CD8-positive, alpha-beta memory T cell (primary cell): ENCODE results near the gene TNFRSF25. TPM values are rescaled to one million over a fixed set of nuclear protein-coding genes. Genes with fewer than 3 reads are reported as not detected.
A peak's percentile ranks its signal among the peaks of the same experiment; 100 is the strongest.

Experiments used
- CTCF ChIA-PET: fragments of 350-600 bp; sonication (Branson Sonifier 250); formaldehyde crosslinking; loops from one replicate; lab custom pipeline; 2021; ENCODE audit warnings: antibody characterized with exemption; lab: Charles Lee
- POLR2A ChIA-PET: fragments of 350-600 bp; sonication (Branson Sonifier 250); formaldehyde crosslinking; loops from one replicate; lab custom pipeline; 2021; ENCODE audit warnings: antibody characterized with exemption; lab: Charles Lee
- DNase-seq, 5 donors: peaks; one replicate each; pipeline versions ENCODE4 v3.0.0 to v3.0.0-alpha.2; 2020 to 2022; ENCODE audit warnings: mixed read lengths in 1 of 5
- H3K27ac ChIP-seq: one replicate; pipeline ENCODE4 v1.7.0; 2013; ENCODE audit warnings: low read depth, mild to moderate bottlenecking, low read length, moderate library complexity
- H3K27me3 ChIP-seq: 2 replicates; pipeline ENCODE4 v1.7.0; 2013; ENCODE audit warnings: low read length, mild to moderate bottlenecking; ENCODE audit not compliant: insufficient read depth, poor library complexity, severe bottlenecking
- H3K36me3 ChIP-seq: 2 replicates; pipeline ENCODE4 v1.7.0; 2013; ENCODE audit warnings: mild to moderate bottlenecking, low read length, moderate library complexity; ENCODE audit not compliant: insufficient read depth
- H3K4me1 ChIP-seq: 2 replicates; pipeline ENCODE4 v1.7.0; 2013; ENCODE audit warnings: mild to moderate bottlenecking, low read length, moderate library complexity; ENCODE audit not compliant: insufficient read depth
- H3K4me3 ChIP-seq: 2 replicates; pipeline ENCODE4 v1.7.0; 2013; ENCODE audit warnings: mild to moderate bottlenecking, low read length
- H3K9me3 ChIP-seq: 2 replicates; pipeline ENCODE4 v1.7.0; 2013; ENCODE audit warnings: mild to moderate bottlenecking, low read length
- H3K27ac Mint-ChIP-seq, 8 donors: one replicate each; pipeline ENCODE4 v1.8.0; 2020 to 2021; ENCODE audit warnings: mixed read lengths in 8 of 8, mild to moderate bottlenecking in 6 of 8, inconsistent platforms in 3 of 8, moderate library complexity in 3 of 8
- H3K27me3 Mint-ChIP-seq, 2 donors: one replicate each; pipeline ENCODE4 v1.8.0; 2020 to 2021; ENCODE audit warnings: mixed read lengths in 2 of 2, mild to moderate bottlenecking in 1 of 2, moderate library complexity in 1 of 2
- H3K36me3 Mint-ChIP-seq, 3 donors: one replicate each; pipeline ENCODE4 v1.8.0; 2020 to 2021; ENCODE audit warnings: mixed read lengths in 3 of 3, inconsistent platforms in 1 of 3, mild to moderate bottlenecking in 1 of 3
- H3K4me1 Mint-ChIP-seq, 3 donors: one replicate each; pipeline ENCODE4 v1.8.0; 2020 to 2021; ENCODE audit warnings: mixed read lengths in 3 of 3, inconsistent platforms in 1 of 3, mild to moderate bottlenecking in 1 of 3
- H3K4me3 Mint-ChIP-seq, 7 donors: one replicate each; pipeline ENCODE4 v1.8.0; 2020 to 2021; ENCODE audit warnings: mixed read lengths in 7 of 7, mild to moderate bottlenecking in 6 of 7, moderate library complexity in 4 of 7, inconsistent platforms in 2 of 7
- H3K9me3 Mint-ChIP-seq, 5 donors: one replicate each; pipeline ENCODE4 v1.8.0; 2020 to 2022; ENCODE audit warnings: mixed read lengths in 5 of 5, mild to moderate bottlenecking in 3 of 5, moderate library complexity in 2 of 5, inconsistent platforms in 1 of 5
- polyA plus RNA-seq: library from polyadenylated mRNA; unstranded; fragments of 300-500 nt; fragmentation: Illumina TruSeq; gene quantifications from one replicate; pipeline ENCODE4 v1.2.3, GENCODE V29; 2021
- total RNA-seq, 2 experiments: library from RNA; stranded (reverse); gene quantifications; one replicate each; pipeline ENCODE4 v1.2.3, GENCODE V29; 2021

The TNFRSF25 gene
- total and polyA plus RNA-seq, 3 experiments from 2014 or later, result 30.0 to 100 (median 90.8) TPM

DNA sequence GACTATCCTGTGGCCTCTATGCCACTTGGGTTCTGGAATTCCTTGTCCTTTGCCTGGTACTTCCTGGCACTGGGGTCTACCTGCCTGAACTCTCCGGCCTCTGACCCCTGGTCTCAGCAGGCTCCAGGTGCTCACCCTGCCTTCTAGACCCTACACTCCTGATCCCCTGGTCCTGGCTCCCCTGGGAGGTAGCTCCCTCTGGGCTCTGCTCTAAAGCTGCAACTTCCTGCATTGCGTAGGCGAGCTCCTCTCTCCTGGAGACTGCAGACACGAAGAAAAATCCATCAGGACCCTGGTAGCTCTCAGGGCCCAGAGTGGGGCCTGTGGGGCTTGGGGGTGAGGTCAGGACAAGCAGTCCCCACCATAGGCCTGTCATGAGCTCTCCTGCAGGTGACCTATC lies 33.3 kb upstream of the TNFRSF25 start:
- Mint-ChIP-seq H3K36me3 (no peaks in the 10 kb centered on the region), H3K4me1 (peaks cover 13 to 29% (median 14%) of the 10 kb centered on the region in 3 donors), H3K9me3 (no peaks in the 10 kb centered on the region), H3K27ac (peak overlapping the region in 1 of 8 donors; percentile 72), H3K27me3 (peaks cover 2 to 6% of the 10 kb centered on the region in 2 donors), H3K4me3 (peak overlapping the region in 6 of 7 donors; percentile 23 to 69 (median 54))
- Histone ChIP-seq H3K4me1 (peaks cover 5% of the 10 kb centered on the region), H3K27ac (no peak overlapping the region), H3K27me3 (peaks cover 5% of the 10 kb centered on the region), H3K36me3 (no peaks in the 10 kb centered on the region), H3K4me3 (no peak overlapping the region), H3K9me3 (no peaks in the 10 kb centered on the region)
- no peak for DNase-seq
- CTCF ChIA-PET, result interaction anchor here (1.0 to 2.4 kb wide), 4 partner anchors 9 to 76 kb away, joined by 3 to 14 read pairs (median 6); partner anchors contain the start of gene NOL9
- POLR2A ChIA-PET, result no interaction called here

DNA sequence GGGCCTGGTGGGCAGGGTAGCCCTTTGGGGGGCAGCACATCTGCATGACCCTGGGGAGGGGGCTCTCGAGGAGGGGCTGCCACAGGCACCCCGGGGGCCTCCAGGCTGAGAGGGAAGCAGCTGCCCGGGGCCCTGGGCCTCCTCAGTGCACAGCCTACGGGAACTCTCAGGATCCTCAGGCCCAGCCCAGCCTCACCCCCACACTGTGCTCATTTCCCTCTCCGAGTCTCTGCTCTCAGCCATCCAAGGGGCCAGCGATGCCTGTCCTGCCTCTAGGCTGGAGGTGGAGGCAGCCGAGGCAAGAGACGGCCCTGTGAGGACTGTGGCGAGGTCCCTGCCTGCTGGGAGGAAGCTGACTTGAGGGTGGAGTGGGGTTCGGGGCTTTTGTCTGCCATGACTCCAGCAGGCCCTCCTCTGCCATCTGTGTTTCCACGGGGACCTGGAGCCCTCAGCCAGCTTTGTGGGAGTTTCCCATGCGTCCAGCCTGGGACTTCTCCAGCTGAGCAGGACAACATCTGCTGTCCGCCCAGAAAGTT lies 32.7 kb upstream of the TNFRSF25 start:
- POLR2A ChIA-PET, result no interaction called here
- H3K36me3 Mint-ChIP-seq, result no peaks in the 10 kb centered on the region
- no peaks in the 10 kb centered on the region for H3K9me3 Mint-ChIP-seq
- Histone ChIP-seq H3K27me3 (peaks cover 5% of the 10 kb centered on the region), H3K9me3 (no peaks in the 10 kb centered on the region), H3K27ac (no peak overlapping the region), H3K4me1 (peaks cover 5% of the 10 kb centered on the region), H3K4me3 (no peak overlapping the region), H3K36me3 (no peaks in the 10 kb centered on the region)
- H3K27ac Mint-ChIP-seq, result no peak overlapping the region
- CTCF ChIA-PET, result interaction anchor here (0.9 to 2.4 kb wide), 5 partner anchors 8 to 76 kb away, joined by 3 to 14 read pairs (median 4); partner anchors contain the start of gene NOL9
- H3K27me3 Mint-ChIP-seq, result peaks cover 2 to 6% of the 10 kb centered on the region in 2 donors
- no peak for DNase-seq
- peaks cover 13 to 29% (median 14%) of the 10 kb centered on the region in 3 donors for H3K4me1 Mint-ChIP-seq
- peak overlapping the region in 3 of 7 donors; percentile 14 to 69 (median 62) for H3K4me3 Mint-ChIP-seq

DNA sequence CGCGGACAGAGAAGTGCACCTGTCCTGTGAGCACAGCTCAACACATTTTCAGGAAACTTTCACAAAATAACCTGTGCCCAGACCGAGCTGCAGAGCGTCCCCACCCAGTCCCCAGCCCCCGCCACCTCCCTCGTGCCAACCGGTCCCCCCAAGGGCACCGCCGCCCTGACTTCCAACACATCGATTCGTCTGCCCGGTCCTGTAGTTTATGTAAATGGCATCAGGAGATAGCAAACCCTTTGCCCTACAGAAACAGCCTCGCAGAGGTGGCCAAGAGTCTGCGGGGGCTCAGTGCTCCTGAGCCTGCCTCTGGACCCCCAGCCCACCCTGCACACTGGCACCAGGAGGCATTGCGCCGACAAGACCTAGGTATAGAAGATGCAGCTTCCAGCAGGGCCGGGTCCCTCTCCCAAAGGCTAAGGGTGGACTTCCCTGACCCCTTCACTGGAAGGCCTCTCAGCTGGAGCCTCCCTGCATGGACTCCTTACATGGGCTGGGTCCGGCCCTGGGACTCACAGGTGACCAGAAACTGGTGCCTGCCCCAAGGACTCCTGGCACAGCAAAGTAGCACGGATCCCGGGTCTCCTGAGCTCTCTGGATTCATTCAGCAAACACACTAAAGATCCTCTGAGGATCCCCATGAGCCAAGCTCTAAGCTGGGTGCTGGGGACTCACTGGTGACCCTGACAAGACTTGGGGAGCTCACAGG lies 32.0 kb upstream of the TNFRSF25 start:
- CTCF ChIA-PET, result interaction anchor here (0.9 to 2.4 kb wide), 4 partner anchors 8 to 75 kb away, joined by 3 to 14 read pairs (median 6); partner anchors contain the start of gene NOL9

DNA sequence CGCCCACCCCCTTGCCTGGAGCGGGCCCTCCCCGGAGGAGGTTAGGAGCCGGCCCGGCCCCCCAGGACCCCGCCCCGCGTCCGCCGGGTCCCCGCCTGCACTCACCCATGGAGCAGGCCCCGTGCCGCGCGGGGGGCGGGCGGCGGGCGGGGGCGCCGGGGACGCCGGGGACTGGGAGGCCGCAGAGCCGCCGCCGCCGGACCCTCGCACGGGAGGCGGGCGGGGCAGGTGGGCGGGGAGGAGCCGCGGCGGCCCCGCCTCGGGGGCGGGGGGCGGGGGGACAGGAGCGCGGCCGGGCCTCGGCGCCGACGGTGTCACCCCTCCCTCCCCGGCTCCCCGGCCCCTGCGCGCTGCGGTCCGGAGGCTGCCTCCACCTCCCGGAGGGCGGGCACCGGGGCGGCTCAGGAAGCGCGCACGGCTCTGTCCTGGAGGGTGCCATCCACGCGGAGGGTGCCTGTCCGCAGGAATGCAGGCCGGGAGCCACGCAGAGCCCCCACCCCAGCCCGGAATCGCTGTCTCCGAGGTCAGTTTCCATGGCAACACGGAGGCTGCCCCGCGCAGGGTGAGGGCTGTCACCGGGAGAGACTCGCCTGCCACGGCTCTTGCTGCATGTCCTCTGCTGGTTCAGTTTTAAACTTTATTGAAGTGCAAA lies 31.4 kb upstream of the TNFRSF25 start:
- Mint-ChIP-seq H3K4me3 (peak overlapping the region; percentile 35 to 89 (median 79)), H3K36me3 (no peaks in the 10 kb centered on the region), H3K4me1 (peaks cover 13 to 33% (median 17%) of the 10 kb centered on the region in 3 donors), H3K9me3 (no peaks in the 10 kb centered on the region), H3K27me3 (peaks cover 2 to 6% of the 10 kb centered on the region in 2 donors), H3K27ac (peak overlapping the region in 5 of 8 donors; percentile 19 to 87 (median 80))
- DNase-seq, result peak; percentile 41 to 77 (median 52)
- Histone ChIP-seq H3K9me3 (no peaks in the 10 kb centered on the region), H3K4me1 (peaks cover 8% of the 10 kb centered on the region), H3K36me3 (no peaks in the 10 kb centered on the region), H3K4me3 (peak overlapping the region; percentile 52), H3K27ac (no peak overlapping the region), H3K27me3 (peaks cover 5% of the 10 kb centered on the region)
- ChIA-PET CTCF (interaction anchor here (2.4 kb wide), 1 partner anchor 57 kb away, joined by 9 read pairs; the partner anchor contains the start of gene NOL9), POLR2A (no interaction called here)

More for the DNA sequence above, 32.0 kb upstream of the TNFRSF25 start:
- no peaks in the 10 kb centered on the region for H3K36me3 Mint-ChIP-seq
- H3K9me3 Mint-ChIP-seq, result no peaks in the 10 kb centered on the region
- H3K4me1 ChIP-seq, result peaks cover 7% of the 10 kb centered on the region
- H3K27me3 ChIP-seq, result peaks cover 5% of the 10 kb centered on the region
- peaks cover 13 to 33% (median 16%) of the 10 kb centered on the region in 3 donors for H3K4me1 Mint-ChIP-seq
- H3K4me3 ChIP-seq, result peak overlapping the region; percentile 52
- no peak overlapping the region for H3K27ac ChIP-seq
- H3K27me3 Mint-ChIP-seq, result peaks cover 2 to 6% of the 10 kb centered on the region in 2 donors
- H3K4me3 Mint-ChIP-seq, result peak overlapping the region; percentile 35 to 89 (median 79)
- DNase-seq, result no peak
- peak overlapping the region in 5 of 8 donors; percentile 35 to 87 (median 80) for H3K27ac Mint-ChIP-seq
- POLR2A ChIA-PET, result no interaction called here
- H3K9me3 ChIP-seq, result no peaks in the 10 kb centered on the region
- H3K36me3 ChIP-seq, result no peaks in the 10 kb centered on the region

DNA sequence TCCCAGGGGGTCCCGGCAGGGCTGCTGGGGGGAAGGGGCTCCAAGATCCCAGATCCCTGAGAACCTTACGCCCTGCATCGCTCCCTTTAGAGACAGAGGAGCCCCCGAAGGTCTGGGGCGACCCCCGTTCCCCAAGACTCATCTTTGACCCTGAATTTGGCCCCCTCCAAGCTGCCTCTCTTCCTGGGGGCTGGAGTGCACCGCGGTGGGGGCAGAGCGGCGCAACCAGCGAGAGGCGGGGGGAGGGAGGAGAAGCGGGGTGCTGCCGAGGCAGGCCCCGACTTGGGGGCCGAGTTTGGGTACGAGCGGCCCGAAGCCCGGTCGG lies 30.9 kb upstream of the TNFRSF25 start:
- peak overlapping the region in 5 of 7 donors; percentile 23 to 88 (median 50) for H3K4me3 Mint-ChIP-seq
- POLR2A ChIA-PET, result no interaction called here
- Histone ChIP-seq H3K27ac (no peak overlapping the region), H3K4me1 (peaks cover 8% of the 10 kb centered on the region), H3K4me3 (no peak overlapping the region), H3K27me3 (peaks cover 5% of the 10 kb centered on the region), H3K9me3 (no peaks in the 10 kb centered on the region), H3K36me3 (no peaks in the 10 kb centered on the region)
- H3K27me3 Mint-ChIP-seq, result peaks cover 2 to 6% of the 10 kb centered on the region in 2 donors
- H3K9me3 Mint-ChIP-seq, result no peaks in the 10 kb centered on the region
- DNase-seq, result no peak
- H3K27ac Mint-ChIP-seq, result peak overlapping the region in 1 of 8 donors; percentile 51
- H3K4me1 Mint-ChIP-seq, result peaks cover 13 to 34% (median 18%) of the 10 kb centered on the region in 3 donors
- no peaks in the 10 kb centered on the region for H3K36me3 Mint-ChIP-seq
- CTCF ChIA-PET, result no interaction called here

DNA sequence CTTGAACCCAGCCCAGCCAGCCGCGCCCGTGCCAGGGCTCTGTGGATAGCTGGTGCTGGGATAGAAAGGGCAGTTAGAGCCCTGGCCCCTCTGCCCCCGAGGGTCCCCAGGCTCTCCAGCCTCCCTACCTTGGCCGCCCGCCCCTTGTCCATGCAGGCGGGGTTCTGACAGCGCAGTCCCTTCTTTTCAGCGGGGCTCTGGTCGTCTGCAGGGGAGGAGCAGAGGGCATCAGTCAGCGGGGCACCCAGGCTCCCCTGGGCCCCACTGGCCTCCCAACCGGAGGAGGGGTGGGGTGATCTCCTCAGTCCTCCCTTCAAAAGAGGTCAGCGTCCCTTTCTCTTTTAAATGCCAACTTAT lies 30.4 kb upstream of the TNFRSF25 start:
- Histone ChIP-seq H3K27ac (no peak overlapping the region), H3K27me3 (peaks cover 5% of the 10 kb centered on the region), H3K9me3 (no peaks in the 10 kb centered on the region), H3K4me3 (no peak overlapping the region), H3K4me1 (peaks cover 10% of the 10 kb centered on the region), H3K36me3 (no peaks in the 10 kb centered on the region)
- no peaks in the 10 kb centered on the region for H3K9me3 Mint-ChIP-seq
- ChIA-PET CTCF (interaction anchor here (1.2 kb wide), 1 partner anchor 59 kb away, joined by 4 read pairs; the partner anchor contains the start of genes NOL9 and TAS1R1), POLR2A (no interaction called here)
- H3K27ac Mint-ChIP-seq, result peak overlapping the region in 2 of 8 donors; percentile 19 to 51
- DNase-seq, result no peak
- peak overlapping the region; percentile 43 to 83 (median 50) for H3K4me3 Mint-ChIP-seq
- H3K27me3 Mint-ChIP-seq, result peaks cover 2 to 9% of the 10 kb centered on the region in 2 donors
- peaks cover 18 to 39% (median 23%) of the 10 kb centered on the region in 3 donors for H3K4me1 Mint-ChIP-seq
- no peaks in the 10 kb centered on the region for H3K36me3 Mint-ChIP-seq

DNA sequence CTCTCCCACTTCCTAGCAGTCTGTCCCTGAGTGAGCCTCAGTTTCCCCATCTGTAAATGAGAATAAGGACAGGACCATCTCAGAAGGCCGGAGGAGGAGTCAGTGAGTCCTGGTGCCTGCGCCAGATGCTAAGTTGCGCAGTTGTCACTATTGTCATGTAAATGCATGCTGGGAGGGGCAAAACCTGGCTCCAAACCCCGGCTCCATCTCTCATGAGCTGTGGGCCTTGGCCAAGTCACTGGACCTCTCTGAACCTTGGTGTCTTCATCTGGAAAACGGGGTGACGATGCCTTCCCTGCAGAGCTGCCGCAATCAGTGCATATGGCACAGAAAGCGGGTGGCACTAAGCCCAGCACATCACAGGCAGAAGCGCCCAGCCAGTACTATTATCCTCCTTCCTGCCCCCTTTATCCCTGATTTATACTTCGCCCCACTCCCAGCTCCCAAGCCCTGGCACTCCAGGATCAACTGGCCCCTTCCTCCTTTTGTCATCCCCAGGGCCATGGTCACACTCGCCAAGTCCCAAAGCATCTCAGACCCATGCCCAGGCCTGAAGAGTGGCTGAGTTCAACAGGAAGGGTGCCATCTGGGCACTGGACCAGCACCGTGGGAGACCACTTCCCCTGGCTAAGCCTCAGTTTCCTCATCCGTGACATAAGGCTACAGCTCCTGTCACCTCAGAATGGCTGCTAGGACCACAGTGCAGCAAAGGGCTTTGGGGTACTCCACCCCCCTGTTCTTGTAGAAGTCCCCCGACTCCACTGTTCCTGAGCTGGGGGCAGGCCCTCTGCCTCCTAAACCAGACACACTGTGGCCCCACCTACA lies 29.8 kb upstream of the TNFRSF25 start:
- Histone ChIP-seq H3K27ac (no peak overlapping the region), H3K27me3 (peaks cover 5% of the 10 kb centered on the region), H3K4me1 (peaks cover 16% of the 10 kb centered on the region), H3K36me3 (no peaks in the 10 kb centered on the region), H3K4me3 (no peak overlapping the region), H3K9me3 (no peaks in the 10 kb centered on the region)
- ChIA-PET CTCF (interaction anchor here (1.2 kb wide), 1 partner anchor 59 kb away, joined by 4 read pairs; the partner anchor contains the start of genes NOL9 and TAS1R1), POLR2A (no interaction called here)
- Mint-ChIP-seq H3K9me3 (no peaks in the 10 kb centered on the region), H3K4me1 (peaks cover 22 to 43% (median 25%) of the 10 kb centered on the region in 3 donors), H3K27ac (peak overlapping the region in 4 of 8 donors; percentile 12 to 94 (median 56)), H3K27me3 (peaks cover 3 to 6% of the 10 kb centered on the region in 2 donors), H3K4me3 (peak overlapping the region; percentile 38 to 83 (median 50)), H3K36me3 (no peaks in the 10 kb centered on the region)
- DNase-seq, result no peak
